ENCODE data around the gene SIX3. TPM values are rescaled to one million over a fixed set of nuclear protein-coding genes. Genes with fewer than 3 reads are reported as not detected.

Gene SIX3
- not detected for total RNA-seq
- polyA plus RNA-seq = not detected
- long read RNA-seq, donor 1 = 0 reads
- long read RNA-seq, donor 2 = 0 reads
- long read RNA-seq, donor 3 = 0 reads

DNA sequence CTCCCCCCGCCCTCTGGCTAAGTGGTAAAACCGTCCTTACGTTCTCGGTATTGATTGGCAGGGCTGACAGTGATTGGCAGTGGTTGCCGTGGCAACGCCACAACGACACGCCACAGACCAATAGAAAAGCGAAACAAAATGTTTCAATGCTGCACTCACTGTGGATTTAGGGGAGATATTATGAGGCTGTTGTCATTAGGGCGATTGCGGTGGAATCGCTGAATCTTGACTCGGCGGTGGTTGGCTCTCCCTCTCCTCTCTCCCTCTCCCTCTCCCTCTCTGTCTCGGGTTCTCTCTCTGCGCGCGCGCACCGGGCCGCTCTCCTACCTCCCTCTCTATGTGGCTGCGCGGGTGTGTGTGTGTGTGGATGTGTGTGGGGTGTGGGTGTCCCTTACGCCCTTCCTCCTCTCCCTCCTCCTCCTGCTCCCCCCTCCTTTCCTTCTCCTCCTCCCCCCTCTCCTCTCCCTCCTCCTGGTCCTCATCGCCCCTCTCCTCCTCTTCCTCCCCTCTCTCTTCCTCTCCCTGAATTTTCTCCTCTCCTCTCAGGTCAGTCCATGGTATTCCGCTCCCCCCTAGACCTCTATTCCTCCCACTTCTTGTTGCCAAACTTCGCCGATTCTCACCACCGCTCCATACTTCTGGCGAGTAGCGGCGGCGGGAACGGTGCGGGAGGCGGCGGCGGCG is at the start of gene SIX3:
SIX3 (plus strand) TSS at position 152 of the 684 bp plus-strand sequence; CDS start at position 555, 403 bp downstream.
- 1 to 2% (median 1%) methylated on average over 39 of the region's 39 CpGs for WGBS, 4 donors
- Histone ChIP-seq H3K4me1 (peaks cover 2 to 58% (median 28%) of the 10 kb centered on the region in 12 donors), H3K27me3 (peaks cover 68 to 99% (median 94%) of the 10 kb centered on the region in 9 donors), H3K36me3 (no peaks in the 10 kb centered on the region), H3K9me3 (no peaks in the 10 kb centered on the region), H3K27ac (no peak within 1 kb of the TSS), H3K4me3 (peak within 1 kb of the TSS; percentile 7 to 51 (median 34))
- intact Hi-C loops (cut with DNase I) = no loop called here
- DNase-seq = no peak
- ATAC-seq = peak in 2 of 4 donors; percentile 22 to 26
- TF ChIP-seq POLR2A (IDR thresholded peaks at IDR 0.05) (no peak), CTCF (IDR thresholded peaks at IDR 0.05) (no peak)

DNA sequence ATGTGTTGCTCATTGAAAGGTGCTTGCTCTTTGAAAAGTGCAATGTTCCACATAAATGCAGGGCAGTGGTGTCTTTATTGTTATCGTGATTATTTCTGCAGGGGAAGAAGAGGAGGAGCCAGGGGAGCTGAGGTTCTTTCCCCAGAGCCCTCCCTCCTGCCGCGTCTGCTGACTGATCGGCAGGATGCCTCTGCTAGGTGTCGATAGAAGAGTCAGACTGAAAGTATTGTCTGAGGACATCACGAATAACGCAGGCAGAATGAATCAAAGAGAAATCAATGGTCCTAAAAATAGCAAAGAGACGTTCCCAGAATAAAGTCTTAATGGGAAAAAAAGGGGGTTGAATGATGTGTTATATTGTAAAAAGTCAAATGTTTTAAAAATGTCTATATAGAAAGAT is 47.4 kb upstream of the SIX3 start:
- no peaks in the 10 kb centered on the region for H3K4me1 ChIP-seq
- peaks cover 0 to 13% (median 0%) of the 10 kb centered on the region in 12 donors for H3K9me3 ChIP-seq
- H3K36me3 ChIP-seq = no peaks in the 10 kb centered on the region
- H3K27ac ChIP-seq = no peak overlapping the region
- WGBS, 4 donors = 37 to 42% (median 39%) methylated on average over 8 of the region's 8 CpGs
- intact Hi-C loops (cut with DNase I) = no loop called here
- H3K4me3 ChIP-seq = no peak overlapping the region
- TF ChIP-seq CTCF (IDR thresholded peaks at IDR 0.05) (no peak), POLR2A (IDR thresholded peaks at IDR 0.05) (no peak)
- peaks cover 0 to 18% (median 3%) of the 10 kb centered on the region in 9 donors for H3K27me3 ChIP-seq
- DNase-seq (no peak), ATAC-seq (no peak)

- H3K9me3 ChIP-seq = peaks cover 0 to 13% (median 0%) of the 10 kb centered on the region in 12 donors
- no peak for DNase-seq
- H3K27me3 ChIP-seq = peaks cover 0 to 27% (median 4%) of the 10 kb centered on the region in 9 donors
- no peaks in the 10 kb centered on the region for H3K4me1 ChIP-seq
- WGBS, 4 donors = 59 to 74% (median 70%) methylated on average over 2 of the region's 2 CpGs
- H3K4me3 ChIP-seq = no peak overlapping the region
- no peak for TF ChIP-seq POLR2A (IDR thresholded peaks at IDR 0.05)
- TF ChIP-seq CTCF (IDR thresholded peaks at IDR 0.05) = no peak
- H3K27ac ChIP-seq = no peak overlapping the region
- intact Hi-C loops (cut with DNase I) = no loop called here
- H3K36me3 ChIP-seq = no peaks in the 10 kb centered on the region
- no peak for ATAC-seq
Measured at GRCh38 chr2:44895061-44895460, 46.4 kb upstream of the SIX3 start.

DNA sequence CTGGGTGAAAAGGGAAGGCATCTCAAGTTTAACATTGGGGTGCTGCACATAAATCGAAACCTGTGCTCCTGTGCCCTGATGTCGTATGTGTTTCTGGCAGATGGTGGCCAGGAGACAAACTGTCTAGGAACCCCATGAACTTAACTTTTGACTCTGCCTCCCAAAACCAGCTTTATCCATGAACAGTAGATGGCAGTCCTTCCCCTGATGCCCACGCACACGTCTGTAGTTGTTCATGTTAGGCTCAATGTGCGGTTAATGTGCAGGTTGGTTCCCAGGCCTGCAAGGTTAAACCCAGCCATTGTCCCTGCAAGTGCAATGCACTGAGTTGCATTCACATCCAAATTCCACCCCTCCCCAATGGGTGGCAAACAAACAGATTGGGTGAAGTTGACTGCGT is 44.1 kb upstream of the SIX3 start:
- WGBS, 4 donors = 73 to 78% (median 74%) methylated on average over 6 of the region's 6 CpGs
- Histone ChIP-seq H3K4me3 (no peak overlapping the region), H3K36me3 (no peaks in the 10 kb centered on the region), H3K4me1 (no peaks in the 10 kb centered on the region), H3K27me3 (peaks cover 0 to 47% (median 7%) of the 10 kb centered on the region in 9 donors), H3K27ac (no peak overlapping the region), H3K9me3 (peaks cover 0 to 5% (median 0%) of the 10 kb centered on the region in 12 donors)
- TF ChIP-seq POLR2A (IDR thresholded peaks at IDR 0.05) (no peak), CTCF (IDR thresholded peaks at IDR 0.05) (no peak)
- no peak for ATAC-seq
- no peak for DNase-seq
- intact Hi-C loops (cut with DNase I) = no loop called here
